ENCODE measurements around the gene KLK3.
"Not testable (repeated sequence)": the region's sequence is repeated elsewhere in the genome, so short reads cannot be mapped to it uniquely, and the experiment has no call there.

Gene KLK3

DNA sequence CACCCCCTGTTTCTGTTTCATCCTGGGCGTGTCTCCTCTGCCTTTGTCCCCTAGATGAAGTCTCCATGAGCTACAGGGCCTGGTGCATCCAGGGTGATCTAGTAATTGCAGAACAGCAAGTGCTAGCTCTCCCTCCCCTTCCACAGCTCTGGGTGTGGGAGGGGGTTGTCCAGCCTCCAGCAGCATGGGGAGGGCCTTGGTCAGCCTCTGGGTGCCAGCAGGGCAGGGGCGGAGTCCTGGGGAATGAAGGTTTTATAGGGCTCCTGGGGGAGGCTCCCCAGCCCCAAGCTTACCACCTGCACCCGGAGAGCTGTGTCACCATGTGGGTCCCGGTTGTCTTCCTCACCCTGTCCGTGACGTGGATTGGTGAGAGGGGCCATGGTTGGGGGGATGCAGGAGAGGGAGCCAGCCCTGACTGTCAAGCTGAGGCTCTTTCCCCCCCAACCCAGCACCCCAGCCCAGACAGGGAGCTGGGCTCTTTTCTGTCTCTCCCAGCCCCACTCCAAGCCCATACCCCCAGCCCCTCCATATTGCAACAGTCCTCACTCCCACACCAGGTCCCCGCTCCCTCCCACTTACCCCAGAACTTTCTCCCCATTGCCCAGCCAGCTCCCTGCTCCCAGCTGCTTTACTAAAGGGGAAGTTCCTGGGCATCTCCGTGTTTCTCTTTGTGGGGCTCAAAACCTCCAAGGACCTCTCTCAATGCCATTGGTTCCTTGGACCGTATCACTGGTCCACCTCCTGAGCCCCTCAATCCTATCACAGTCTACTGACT is at the start of gene KLK3:
Gene KLK3 (plus strand): TSS at position 280 of the 775 bp plus-strand sequence. CDS start 41 bp downstream, at position 321.
- no peak for DNase-seq (ENCODE audit: low read depth)

DNA sequence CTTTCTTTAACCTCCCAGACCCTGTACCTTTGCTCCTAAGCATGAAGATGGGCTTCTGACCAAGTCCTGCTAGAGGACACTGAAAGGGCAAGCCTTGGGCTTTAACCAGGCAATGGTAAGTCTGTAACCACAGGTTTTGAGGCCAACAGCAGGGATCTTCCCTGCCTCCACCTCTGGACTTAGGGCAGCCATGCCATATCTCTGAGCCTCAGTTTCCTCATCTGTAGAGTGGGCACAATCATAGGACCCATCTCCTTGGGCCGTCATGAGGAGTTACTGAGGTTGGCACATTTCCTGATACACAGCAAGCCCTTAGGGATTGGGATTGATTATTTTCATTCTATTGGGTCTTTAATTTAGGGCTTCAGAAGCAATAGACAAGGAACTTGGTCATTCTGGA is 45.9 kb upstream of the KLK3 start:
- no peak for DNase-seq (ENCODE audit: low read depth)

DNA sequence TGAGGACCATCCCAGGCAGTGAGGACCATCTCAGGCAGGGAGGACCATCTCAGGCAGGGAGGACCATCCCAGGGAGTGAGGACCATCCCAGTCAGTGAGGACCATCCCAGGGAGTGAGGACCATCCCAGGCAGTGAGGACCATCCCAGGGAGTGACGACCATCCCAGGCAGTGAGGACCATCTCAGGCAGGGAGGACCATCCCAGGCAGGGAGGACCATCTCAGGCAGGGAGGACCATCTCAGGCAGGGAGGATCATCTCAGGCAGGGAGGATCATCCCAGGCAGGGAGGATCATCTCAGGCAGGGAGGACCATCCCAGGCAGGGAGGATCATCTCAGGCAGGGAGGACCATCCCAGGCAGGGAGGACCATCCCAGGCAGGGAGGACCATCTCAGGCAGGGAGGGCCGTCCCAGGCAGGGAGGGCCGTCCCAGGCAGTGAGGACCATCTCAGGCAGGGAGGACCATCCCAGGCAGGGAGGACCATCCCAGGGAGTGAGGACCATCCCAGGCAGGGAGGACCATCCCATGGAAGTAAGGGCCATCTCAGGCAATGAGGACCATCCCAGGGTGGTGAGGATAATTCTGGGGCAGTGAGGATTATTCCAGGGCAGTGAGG is 43.0 kb upstream of the KLK3 start:
- not testable (repeated sequence) for DNase-seq (ENCODE audit: low read depth)

DNA sequence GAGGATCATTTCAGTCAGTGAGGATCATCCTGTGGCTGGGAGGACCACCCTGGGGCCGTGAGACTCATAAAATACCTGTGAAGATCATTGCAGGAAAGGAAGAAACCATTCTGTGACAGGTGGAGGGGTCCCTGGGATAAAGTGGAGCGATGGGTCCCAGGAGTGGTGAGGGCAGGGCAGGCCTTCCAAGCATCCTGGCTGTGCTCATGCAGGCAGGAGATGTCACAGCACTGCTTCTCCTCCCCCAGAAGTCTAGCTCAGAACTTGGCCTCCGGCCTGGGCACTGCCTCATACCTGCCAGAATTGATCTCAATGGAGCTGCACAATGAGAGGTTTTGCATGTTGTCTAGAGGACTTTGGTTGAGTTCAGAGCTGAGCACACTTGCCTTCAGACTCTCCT is 42.2 kb upstream of the KLK3 start:
- DNase-seq (ENCODE audit: low read depth) = no peak

DNA sequence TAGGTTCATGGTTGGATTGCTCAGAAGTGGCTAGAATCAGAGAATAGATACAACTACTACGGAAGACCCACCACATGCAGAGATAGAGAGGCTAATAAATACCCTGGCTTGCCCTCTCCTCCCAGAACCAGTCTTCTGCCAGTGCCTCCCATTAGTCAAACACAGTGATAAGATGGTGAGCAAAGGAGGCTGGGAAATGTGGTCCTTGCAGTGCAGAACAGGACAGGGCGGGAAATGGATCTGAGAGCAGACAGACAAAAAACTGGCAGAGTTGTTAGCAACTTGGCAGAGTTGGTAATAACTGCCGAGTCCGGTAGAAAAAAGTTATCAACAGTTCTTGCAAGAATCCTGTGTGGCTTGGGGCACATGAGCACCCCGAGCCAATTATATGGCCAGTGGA is 39.8 kb upstream of the KLK3 start:
- no peak for DNase-seq (ENCODE audit: low read depth)

DNA sequence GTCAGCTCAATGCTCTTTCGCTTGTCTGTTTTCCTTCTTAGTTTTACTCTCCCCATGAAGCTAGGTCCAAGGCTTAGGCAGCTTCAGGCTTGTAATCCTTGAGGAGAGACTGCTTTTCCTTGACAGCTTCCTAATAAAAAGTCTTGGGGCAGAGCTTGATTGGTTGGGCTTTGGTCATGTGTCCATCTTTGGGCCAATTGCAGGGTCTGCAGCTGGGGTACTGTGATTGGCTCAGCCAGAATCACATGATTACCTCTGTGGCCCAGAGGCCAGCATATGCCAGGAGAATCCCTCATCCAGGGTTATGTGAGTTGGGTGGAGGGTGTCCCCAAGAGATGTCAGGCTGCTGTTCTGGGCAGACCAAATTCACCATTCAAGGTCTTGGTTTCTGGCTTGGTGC is 39.3 kb upstream of the KLK3 start:
- DNase-seq (ENCODE audit: low read depth) = no peak

DNA sequence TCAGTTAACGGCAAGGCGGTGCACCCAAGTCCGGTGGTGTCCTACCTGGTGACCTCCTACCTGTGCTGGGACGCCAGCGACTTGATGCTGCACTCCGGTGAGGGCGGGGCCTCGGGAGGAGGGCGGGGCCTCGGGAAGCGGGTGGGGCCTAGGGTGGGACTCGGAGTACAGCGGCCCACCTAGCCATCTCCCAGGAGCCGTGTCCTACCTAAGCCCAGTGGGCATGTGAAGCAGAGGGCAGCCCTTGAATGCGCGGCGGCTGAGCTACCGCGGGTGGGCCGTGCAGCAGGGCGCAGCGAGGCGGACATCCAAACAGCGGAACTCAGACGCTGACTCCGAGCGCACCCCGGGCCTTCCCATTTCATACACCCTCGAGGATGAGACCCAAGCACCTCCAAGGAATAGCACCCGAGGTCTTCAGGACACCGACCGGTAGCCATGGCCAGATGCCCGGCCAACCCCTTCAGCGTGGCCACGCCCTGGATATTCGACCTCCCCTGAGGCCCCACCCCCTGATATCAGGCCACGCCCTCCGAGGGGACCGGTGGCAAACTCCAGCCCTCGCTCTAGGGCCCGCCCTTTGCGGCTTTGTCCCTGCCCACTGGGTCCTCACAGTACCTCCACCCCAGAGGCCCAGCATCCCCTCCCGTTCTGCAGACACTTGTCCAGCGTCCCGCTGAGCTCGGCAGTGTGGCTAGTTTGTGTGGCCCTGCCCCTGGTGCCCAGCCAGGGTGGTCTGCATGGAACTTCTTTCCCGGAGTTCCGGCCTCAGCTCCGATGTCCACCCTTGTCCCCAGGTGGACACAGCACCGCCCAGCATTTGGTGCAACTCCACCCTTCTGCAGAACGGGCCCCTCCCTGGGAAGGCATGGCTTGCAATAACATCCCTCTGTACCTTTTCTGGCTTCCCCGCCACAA is 36.5 kb upstream of the KLK3 start:
- no peak for DNase-seq (ENCODE audit: low read depth)

DNA sequence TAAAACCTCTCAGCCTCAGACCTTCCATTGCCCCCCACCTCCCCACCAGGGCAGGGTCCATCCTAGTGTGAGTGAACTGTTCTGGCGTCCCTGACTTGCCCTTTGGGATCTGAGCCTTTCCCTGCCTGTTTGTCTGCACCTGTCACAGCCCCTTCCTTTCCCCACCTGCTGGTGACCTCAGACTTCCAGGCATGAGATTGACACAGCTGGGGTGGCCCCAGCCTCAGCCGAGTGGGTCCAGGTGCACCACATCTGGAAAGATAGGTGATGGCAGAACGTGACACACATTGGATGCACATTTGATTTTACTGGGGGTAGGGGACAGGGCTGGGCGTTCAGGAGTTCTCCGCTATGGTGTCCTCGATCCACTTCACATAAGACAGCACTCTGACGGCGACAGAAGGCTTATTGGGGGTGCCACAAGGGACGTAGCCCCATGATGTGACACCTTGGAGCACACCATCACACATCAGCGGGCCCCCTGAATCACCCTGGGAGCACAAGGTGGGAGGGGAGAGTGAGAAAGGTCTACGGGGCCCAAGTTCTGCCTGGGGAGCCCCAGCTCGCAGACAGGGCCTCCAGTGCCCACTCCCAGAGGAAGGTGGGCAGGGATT is 35.7 kb upstream of the KLK3 start:
- DNase-seq (ENCODE audit: low read depth) = no peak

DNA sequence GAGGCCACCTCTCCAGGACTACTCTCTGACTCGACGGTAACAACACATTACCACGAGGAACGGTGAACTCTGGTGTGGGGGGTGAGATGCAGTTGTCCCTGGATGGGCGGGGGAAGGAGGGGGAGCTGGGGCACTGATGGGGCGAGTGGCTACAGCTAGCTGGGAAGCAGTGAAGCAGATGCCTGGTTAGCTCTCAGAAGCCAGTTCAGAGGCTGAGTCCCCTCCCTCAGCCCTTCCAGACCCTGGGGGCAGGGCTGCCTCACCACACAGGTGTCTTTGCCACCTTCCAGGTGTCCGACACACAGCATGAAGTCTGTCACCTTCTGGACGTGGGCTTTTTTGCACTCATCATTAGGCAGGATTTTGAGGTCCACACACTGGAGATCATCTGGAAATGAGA is 35.1 kb upstream of the KLK3 start:
- DNase-seq (ENCODE audit: low read depth) = no peak

DNA sequence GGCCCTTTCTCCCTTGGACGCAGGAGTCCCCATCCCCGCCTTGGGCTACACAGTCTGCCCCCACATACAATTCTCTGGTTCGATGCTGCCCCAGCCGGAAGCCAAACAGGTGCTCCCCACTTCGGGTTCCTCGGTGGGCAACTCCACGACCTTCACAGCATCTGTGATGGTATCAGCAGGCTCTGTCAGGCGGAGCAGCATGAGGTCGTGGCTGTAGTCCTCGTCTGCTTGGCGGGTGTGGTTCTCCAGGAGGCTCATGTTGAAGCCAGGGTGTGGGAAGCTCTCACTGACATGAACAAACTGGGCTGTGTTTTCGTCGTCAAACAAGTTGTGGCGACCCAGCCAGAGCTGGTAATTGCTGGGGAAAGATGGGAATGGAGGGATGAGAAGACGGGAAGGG is 34.6 kb upstream of the KLK3 start:
- no peak for DNase-seq (ENCODE audit: low read depth)

DNA sequence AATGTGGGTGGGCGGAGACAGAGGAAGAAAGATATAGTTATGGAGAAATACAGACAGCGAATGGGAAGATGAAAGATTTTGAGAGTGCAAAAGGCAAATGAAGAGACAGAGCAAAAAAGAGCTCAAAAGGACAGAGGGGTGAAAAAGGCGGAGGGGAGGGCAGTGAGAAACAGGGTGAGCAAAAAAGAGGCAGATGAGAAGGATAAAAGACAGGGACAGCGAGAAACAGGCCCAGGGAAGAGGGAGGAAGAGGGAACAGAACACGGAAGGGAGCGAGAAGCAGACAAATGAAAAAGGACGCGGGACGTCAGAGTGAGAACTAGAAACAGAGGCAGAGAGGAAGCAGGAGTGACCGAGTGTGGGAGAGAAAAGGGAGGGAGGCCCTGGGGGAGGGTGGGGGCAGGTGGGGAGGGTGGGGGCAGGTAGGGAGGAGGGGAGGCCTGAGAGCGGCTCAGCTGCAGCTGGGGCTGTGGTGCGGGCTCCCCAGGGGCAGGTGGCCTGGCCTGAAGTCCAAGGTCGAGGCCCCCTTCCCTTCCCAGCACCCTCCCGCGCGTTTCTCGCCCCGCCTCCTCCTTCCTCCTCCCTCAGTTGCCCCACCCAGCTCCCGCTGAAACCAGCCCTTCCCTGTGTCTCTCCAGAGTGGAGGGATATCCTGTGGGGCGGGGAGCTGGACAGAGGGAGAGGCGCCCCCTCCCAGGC is 34.0 kb upstream of the KLK3 start:
- no peak for DNase-seq (ENCODE audit: low read depth)

DNA sequence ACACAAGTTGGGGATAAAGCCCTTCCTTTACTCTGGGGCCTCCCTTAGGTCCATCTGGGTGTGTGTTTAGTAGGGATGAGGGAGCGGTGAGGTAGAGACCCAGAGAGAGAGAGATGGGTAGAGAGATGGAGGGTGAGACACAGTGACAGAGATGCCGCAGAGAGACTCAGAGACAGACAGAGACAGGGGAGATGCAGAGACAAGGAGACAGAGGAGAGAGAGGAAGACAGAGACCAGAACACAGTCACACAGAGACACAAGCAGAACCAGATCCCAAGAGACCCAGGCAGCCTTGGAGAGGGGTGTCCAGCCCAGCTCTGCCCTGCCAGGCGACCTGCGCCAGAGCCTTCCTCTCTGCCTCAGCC is 33.5 kb upstream of the KLK3 start:
- no peak for DNase-seq (ENCODE audit: low read depth)

DNA sequence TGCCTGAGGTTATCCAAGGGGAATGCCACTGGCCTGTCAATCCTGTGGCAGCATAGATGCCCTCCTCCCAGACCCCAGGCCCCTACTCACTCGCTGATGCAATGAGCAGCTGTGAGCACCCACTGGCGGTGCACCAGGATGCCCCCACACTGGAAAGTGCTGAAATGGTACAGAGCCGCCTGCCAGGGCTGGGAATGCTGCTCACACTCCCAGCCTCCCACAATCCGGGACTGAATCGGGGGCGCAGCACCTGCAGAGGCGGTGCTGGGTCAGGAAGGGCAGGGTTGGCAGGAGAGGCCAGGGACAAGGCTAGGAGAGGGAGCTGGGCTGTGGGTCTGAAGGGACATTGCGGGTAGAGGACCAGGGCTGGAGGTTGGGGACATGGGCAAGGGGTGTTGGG is 33.1 kb upstream of the KLK3 start:
- DNase-seq (ENCODE audit: low read depth) = no peak

DNA sequence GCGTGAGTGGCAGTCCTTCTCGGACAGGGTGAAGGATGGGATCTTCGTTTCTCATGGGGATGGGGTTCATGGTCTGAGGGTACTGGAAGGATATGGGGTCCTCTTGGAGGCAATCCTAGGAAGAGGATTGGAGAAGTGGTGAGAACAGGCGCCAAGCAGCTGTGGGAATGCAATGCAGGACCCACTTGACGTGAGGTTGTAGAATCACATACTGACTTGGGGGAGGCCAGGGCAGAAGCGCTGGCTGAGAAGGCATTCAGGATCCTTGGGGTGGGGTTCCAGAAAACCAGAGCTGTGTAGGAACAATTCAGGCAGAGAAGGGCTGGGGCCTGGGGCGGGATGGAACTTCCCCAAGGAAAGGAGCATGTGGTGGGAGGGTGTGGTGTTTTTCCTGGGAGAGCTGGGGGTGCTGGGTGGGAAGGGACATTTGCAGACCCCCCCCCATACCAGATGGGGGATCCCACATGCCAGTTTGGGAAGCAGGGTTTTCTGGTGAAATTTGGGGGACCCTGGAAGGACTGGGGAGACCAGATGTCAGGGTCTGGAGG is 32.0 kb upstream of the KLK3 start:
- DNase-seq (ENCODE audit: low read depth) = no peak

DNA sequence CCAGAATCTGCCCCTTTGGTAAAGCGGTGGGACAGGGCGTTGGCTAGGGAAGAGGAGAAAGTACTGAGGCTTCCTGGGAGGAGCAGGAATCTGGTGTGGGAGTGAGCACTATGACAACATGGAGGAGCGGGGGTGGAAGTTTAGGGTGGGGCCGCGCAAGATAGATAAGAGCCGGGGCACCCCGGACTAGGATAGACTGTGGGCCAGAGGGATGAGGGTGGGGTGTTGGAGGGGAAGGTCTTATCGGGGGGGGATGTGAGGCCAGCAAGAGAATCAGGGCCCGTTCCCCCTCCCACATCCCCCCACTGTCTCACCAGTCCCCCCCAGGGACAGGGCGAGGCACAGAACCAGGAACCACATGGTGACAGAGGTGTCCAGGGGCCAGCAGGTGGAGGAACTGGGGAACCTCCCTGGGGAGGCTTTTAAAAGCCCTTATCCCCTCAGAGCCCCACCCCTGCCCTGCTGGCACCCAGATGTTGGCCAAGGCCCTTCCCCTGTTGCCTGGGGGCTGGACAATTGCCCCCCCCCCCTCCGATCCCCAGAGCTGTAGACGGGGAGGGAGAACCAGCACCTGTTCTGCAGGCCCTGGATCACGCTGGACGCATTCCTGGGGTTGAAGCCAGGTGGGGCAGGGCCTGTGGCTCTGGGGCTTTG is 31.2 kb upstream of the KLK3 start, which contains the start of gene KLK1:
Gene KLK1 (minus strand): TSS at position 399 of the 654 bp plus-strand sequence. CDS start 39 bp downstream, at position 360.
- no peak for DNase-seq (ENCODE audit: low read depth)

DNA sequence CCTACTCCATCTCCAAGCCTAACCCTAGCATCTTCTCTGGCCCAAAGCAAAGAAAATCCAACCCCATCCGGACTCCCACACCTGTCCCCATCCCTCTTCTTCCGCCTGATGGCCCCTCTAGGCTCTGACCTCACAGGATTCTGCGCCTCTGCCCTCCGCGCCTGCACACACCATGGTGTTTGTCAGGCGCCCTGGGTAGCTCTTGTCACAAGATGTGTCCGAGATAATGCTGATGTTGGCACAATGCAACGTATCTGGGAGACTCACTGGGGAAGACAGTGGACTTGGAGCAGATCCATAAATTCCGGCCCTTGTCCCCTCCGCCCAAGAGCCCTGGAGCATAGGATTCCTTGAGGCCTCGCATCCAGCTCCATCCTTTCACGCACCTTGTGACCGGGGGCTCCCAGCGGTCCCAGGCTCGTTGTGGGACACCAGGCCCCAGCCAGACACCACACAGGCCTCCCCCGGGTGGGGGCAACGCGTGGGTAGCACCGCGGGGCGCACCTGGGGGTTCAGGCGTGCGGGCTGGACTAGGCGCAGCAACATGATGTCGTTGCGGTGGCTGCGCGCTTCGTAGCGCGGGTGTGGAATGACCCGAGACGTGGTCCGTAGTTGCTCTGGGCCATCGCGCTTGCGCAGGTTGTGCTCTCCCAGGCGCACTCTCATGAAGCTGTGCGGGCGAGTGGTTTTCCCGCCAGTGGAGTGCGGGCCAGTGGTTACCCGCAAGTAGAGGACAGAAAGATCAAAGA is 28.0 kb upstream of the KLK3 start:
- no peak for DNase-seq (ENCODE audit: low read depth)

DNA sequence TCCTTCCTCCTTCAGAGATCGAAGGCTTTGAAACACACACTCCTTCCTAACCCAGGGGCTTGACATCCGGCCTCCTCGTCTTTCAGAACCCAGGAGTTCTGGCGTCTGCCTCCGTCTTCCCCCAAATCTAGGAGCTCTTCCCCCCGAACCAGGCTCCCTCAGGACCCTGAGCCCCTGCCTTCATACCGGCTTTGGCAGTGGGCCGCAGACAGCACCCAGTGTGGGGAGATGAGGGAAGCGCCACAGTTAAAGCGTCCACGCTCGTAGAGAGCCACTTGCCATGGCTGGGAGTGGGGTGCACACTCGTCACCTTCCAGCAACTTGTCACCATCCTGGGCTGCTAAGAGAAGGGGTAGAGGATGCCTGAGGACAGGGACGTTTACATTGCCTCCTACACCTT is 27.2 kb upstream of the KLK3 start:
- no peak for DNase-seq (ENCODE audit: low read depth)

DNA sequence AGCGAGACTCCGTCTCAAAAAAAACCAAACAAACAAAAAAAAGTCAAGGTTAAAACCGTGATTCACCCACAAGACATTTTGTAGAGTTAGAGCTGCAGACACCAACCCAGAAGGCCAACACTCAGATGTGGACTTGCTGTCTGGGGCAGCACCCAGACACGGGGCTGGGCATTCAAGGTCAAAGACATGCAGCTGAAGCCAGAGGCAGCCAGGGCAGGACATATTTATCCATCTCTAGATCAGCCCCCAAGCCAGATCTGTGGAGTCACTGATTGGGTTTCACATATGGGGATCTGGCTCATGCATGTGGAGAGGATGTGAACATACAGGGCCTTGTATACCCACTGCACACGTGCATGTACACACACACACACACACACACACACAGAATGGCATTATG is 24.9 kb upstream of the KLK3 start:
- DNase-seq (ENCODE audit: low read depth) = no peak

DNA sequence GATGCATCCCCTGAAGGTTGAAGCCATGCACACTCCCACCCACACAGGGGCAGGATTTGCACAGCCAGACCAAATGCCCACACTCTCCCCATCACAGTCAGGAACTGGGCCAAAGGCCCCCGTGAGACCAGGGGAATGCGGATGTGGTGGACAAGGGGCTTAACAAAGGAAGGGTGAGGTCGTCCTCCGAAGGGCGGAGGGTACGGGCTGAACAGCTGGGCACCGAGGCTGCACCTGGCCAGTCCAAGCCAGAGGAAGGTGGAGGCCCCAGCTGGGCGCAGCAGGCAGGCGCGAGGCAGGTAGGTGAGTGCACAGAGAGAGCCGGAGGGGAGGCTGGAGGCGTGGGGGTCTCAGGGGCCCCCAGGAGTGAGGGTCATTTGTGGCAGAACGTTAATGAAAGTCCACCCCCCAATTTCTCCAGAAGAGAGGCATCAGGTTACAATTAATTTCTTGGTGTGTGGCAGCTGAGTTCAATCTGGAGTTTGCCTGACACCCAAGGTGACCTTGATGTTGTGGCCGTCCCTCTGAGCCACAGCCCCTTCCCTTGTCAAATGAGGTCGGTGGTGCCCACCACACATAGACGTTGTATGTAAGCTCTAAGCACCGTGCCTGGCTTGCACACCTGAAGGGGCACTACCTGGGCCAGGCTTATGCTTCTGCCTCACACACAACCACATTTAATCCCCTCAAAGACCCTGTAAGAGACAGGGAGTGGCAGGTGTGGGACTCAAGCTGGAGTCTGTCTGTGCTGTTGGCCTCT is 24.3 kb upstream of the KLK3 start:
- no peak for DNase-seq (ENCODE audit: low read depth)

All from activated gamma-delta T cell treated with anti-CD3 and anti-CD28 coated beads, Interleukin-2, amount 50 U/mL, for 16 hours (primary cell).